Measurements from ENCODE around the gene FEM1A.
"Not testable (repeated sequence)": the region's sequence is repeated elsewhere in the genome, so short reads cannot be mapped to it uniquely, and the experiment has no call there.

FEM1A gene

GRCh38 chr19:4775627-4776152, 15.8 kb upstream of the FEM1A start:
- DNase-seq, result no peak

- no peak for DNase-seq
These were observed 14.9 kb upstream of the FEM1A start for GRCh38 chr19:4776436-4777211.

GRCh38 chr19:4778124-4778523, 13.4 kb upstream of the FEM1A start:
- DNase-seq, result not testable (repeated sequence)

- DNase-seq, result no peak
These were observed 10.7 kb upstream of the FEM1A start for GRCh38 chr19:4780860-4781259.

GRCh38 chr19:4781801-4782200, 9.7 kb upstream of the FEM1A start:
- no peak for DNase-seq

- not testable (repeated sequence) for DNase-seq
These were observed 5.0 kb upstream of the FEM1A start for GRCh38 chr19:4786412-4787016.

- not testable (repeated sequence) for DNase-seq
These were observed 708 bp downstream of the FEM1A start for GRCh38 chr19:4792019-4792865.

GRCh38 chr19:4792866-4793195, 1.3 kb downstream of the FEM1A start:
- DNase-seq, result not testable (repeated sequence)

- not testable (repeated sequence) for DNase-seq
These were observed 1.7 kb downstream of the FEM1A start for GRCh38 chr19:4793278-4793677.

GRCh38 chr19:4794971-4795370, 3.4 kb downstream of the FEM1A start:
- DNase-seq, result no peak

- no peak for DNase-seq
These were observed 3.9 kb downstream of the FEM1A start for GRCh38 chr19:4795400-4795799.

- no peak for DNase-seq
These were observed 9.1 kb downstream of the FEM1A start for GRCh38 chr19:4800591-4801081.

GRCh38 chr19:4801085-4801619, 9.6 kb downstream of the FEM1A start:
- DNase-seq, result no peak

GRCh38 chr19:4802711-4803110, 11.2 kb downstream of the FEM1A start:
- no peak for DNase-seq

- DNase-seq, result peak; percentile 81
These were observed 12.5 kb downstream of the FEM1A start for GRCh38 chr19:4803736-4804695.

- not testable (repeated sequence) for DNase-seq
These were observed 13.6 kb downstream of the FEM1A start for GRCh38 chr19:4805140-4805539.

- no peak for DNase-seq
These were observed 14.8 kb downstream of the FEM1A start for GRCh38 chr19:4806384-4806783.

GRCh38 chr19:4807188-4807587, 15.7 kb downstream of the FEM1A start:
- no peak for DNase-seq

- DNase-seq, result peak; percentile 70
These were observed 20.0 kb downstream of the FEM1A start for GRCh38 chr19:4811328-4812131.

GRCh38 chr19:4814625-4815425, 23.3 kb downstream of the FEM1A start:
- no peak for DNase-seq

Data from retina (tissue), 1 donor.